Ovary (tissue), 3 donors: Measurements from ENCODE around the gene CEP57L1.

Experiments used
- EP300 ChIP-seq: sonication (generic); formaldehyde crosslinking; IDR thresholded peaks from one replicate; pipeline ENCODE4 v1.6.1; 2017; ENCODE audit warnings: antibody characterized with exemption
- POLR2A ChIP-seq: fragments of 450-650 bp; IDR thresholded peaks from one replicate; pipeline ENCODE4 v1.6.1; 2017; ENCODE audit warnings: antibody characterized with exemption, mild to moderate bottlenecking, moderate library complexity
- TF ChIP-seq, protein P1 (sequence below), 3 donors: fragments of 450-650 bp in 2 of 3; fragments of 200-600 bp in 1 of 3; IDR thresholded peaks; one replicate each; pipeline versions ENCODE4 v1.5.1 to v1.8.0; 2016 to 2022; ENCODE audit warnings: antibody characterized with exemption in 3 of 3, mild to moderate bottlenecking in 1 of 3
- donor health status: DM: no; HTN: no; CAD: no.

DNA sequence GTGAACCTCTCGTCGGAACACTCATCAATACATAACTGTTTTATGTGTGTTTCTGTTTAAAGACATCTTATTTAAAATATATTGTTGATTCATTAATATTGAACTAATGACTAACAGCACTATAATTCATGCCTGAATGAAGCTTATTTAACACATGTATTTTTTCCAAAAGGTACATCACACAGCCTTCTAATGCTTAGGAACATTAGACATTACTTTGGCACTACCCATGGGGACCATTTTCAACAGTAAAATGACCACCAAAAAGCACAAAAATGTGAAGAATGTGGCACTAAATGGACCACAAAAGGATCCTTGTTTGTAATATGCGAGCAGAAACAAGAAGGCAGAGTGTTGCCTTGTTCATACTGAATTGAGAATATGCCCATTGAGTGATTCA lies 109.2 kb downstream of the CEP57L1 start:
- TF ChIP-seq, protein P1, sequence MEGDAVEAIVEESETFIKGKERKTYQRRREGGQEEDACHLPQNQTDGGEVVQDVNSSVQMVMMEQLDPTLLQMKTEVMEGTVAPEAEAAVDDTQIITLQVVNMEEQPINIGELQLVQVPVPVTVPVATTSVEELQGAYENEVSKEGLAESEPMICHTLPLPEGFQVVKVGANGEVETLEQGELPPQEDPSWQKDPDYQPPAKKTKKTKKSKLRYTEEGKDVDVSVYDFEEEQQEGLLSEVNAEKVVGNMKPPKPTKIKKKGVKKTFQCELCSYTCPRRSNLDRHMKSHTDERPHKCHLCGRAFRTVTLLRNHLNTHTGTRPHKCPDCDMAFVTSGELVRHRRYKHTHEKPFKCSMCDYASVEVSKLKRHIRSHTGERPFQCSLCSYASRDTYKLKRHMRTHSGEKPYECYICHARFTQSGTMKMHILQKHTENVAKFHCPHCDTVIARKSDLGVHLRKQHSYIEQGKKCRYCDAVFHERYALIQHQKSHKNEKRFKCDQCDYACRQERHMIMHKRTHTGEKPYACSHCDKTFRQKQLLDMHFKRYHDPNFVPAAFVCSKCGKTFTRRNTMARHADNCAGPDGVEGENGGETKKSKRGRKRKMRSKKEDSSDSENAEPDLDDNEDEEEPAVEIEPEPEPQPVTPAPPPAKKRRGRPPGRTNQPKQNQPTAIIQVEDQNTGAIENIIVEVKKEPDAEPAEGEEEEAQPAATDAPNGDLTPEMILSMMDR (IDR thresholded peaks at IDR 0.05), result no peak
- no peak for TF ChIP-seq POLR2A
- TF ChIP-seq EP300, result no peak
